DMS153 (cell line): Measurements from ENCODE around the gene RINL.

Source experiments
- DNase-seq: peaks from one replicate; lab custom pipeline; 2025; lab: John Stamatoyannopoulos, UW

Gene RINL

DNA sequence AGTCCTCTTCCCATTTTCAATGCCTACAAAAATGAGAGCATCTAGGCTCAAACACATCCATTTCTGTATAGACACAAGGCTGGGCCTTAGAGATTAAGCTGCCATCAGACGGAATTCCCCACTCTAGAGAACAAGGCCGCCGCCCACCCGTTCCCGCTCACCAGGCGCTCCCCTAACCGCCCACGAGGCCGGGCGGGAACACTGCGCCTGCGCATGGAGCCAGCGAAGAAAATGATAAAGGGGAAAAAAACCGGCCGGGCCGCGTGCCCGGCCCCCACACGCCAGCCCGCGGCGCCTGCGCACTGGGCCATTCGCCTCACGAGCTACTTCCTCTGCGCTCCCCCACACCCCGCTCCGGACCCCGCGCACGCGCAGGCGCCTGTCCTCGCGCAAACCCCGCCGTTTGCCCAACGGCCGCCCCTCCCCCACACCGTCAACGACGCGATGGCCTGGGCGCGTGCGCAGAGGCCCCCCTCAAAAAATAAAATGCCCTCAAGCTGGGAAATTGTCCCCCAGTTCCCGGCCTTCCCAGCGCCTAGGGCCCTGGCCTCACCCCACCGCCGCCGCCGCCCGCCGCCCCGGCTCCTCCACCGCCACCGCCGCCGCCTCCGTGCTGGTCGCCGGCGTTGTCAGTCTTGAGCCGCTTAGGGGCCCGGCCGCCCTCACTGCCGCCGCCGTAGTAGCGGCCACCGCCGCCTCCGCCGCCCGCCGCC lies 28.8 kb downstream of the RINL start:
- DNase-seq: peak; percentile 83

DNA sequence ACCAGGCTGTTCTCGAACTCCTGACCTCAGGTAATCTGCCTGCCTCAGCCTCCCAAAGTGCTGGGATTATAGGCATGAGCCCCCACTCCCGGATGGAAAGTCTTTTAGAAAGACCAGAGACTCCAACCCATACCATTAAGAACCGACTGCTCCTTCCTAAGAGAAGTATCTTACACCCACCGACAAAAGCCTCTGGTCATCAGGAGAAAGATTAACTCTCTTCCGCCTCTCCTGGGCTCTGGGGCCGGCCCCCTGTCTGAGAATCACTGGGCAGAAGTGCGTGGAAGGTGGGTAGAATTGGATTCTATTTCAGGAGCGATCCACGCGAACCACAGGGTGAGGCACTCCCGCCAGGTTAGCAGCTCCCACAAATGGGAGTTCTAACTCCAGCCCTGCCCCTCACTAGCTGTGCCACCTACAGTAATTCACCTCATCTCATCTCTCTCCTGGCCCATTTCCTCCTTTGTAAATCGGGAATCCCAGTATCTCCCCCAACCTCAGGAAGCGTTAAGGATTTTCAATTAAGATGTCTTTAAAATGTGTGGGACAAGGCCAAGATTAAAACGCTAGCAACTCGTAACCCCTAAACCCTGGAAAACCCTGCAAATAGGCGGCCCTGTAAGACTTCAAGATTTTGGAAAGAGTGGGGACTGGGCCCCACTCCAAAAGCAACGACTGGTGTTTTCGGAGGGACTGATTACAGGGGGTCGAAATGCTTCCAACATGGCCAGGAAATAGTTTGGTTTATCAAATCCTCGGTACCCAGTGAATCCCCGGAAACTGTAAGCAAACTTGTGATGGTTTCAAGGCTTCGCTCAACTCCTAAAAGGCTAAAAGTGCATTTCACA lies 29.6 kb downstream of the RINL start:
- DNase-seq: no peak

DNA sequence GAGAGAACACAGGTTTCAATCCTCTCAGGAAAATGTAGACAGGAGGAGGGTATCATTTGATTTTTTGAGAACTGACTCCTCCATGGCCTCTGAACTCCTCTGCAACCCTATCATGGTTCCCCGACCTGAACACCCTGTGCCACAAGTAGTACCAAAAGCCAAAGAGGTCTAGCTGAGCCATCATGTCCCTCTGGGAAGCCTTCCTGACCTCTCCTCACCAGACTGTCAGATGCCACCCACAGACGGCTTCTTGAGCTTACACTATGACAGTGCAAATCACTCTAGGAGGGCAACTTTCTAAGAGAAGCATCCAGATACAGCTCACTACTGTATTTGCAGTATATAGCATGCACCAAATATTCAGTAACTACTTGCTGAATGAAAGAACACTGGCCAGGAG lies 32.0 kb downstream of the RINL start:
- DNase-seq: no peak

DNA sequence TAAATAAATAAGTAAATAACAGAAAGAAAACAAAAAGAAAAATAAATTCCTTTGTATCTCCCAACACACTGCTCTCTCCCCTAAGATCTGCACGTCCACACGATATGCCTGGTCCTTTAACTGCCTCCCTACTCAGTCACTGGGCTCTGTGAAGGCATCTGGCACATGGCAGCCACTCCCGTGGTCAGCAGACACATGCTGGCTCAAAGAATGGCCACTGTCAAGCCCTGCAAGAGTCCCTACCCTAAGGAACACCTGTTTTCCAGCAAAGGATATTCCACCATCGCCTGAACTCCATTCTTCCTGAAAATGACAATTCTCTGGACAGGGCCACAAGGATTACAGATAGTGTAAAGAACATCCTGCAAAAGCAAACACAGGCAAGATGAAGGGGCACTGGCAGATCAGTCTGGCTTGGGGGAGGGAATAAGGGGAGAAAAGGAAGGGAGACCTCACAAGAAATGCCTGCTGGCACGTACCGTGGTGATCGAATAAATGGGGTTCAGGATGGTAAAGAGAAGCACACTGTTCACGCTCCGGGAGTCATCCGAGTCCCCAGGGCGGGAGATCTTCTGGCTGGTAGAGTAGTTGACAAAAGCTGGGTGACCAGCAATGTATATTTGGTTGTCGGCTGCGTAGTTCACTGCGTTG lies 32.6 kb downstream of the RINL start:
- DNase-seq: no peak

DNA sequence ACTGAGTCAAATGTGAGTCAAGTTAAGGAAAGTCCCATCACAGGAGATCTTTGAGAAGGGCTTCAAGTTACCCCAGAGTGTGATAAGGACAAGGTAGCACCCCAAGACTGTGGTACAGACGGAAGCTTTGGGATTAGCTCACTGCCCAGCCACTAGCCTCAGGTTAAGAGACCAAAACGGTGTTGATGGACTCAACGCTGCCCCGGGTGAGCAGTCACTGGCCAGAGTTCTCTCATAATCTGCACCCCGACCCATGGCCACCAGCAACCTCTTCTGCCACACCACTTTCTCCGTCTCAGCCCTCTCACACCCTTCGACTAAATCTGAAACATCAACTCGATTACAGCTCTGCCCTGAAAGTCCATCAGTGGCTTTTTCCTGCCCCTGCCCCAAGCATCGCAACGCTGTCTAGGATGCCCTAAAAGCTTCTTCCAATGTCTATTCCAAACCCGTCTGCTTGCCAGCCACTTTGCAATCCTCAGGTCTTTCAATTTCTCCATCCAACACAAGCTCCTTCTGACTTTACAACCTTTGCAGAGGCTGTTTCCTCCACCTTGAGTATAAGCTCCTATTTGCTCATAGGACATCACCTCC lies 33.9 kb downstream of the RINL start:
- DNase-seq: no peak

DNA sequence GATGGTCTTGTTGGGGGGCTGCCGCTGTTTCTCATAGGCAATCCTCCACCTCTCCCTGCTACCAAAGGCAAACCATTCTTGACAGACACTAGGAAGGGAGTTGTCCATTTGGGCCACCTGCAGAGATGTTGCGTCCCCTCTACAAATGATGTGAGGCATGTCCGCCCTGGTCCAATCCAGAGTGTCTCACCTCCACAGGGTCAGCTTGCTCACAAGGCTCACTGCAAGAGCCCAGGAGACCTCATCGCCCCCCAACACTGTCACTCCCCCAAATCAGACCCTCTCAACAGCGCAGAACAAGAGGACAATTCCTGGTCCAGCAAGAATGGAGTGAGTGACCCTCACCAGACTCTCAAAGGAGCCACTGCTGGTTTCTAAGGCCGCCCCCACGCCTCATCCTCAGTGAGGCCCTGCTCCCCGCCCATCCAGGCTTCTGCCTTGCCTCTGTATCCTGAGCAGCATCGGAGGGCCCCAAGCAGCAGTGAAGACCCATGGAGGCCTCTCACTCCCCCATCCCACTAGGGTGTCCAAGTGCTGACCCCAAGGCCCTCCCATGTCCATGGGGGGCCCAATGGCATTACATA lies 34.8 kb downstream of the RINL start:
- no peak for DNase-seq

DNA sequence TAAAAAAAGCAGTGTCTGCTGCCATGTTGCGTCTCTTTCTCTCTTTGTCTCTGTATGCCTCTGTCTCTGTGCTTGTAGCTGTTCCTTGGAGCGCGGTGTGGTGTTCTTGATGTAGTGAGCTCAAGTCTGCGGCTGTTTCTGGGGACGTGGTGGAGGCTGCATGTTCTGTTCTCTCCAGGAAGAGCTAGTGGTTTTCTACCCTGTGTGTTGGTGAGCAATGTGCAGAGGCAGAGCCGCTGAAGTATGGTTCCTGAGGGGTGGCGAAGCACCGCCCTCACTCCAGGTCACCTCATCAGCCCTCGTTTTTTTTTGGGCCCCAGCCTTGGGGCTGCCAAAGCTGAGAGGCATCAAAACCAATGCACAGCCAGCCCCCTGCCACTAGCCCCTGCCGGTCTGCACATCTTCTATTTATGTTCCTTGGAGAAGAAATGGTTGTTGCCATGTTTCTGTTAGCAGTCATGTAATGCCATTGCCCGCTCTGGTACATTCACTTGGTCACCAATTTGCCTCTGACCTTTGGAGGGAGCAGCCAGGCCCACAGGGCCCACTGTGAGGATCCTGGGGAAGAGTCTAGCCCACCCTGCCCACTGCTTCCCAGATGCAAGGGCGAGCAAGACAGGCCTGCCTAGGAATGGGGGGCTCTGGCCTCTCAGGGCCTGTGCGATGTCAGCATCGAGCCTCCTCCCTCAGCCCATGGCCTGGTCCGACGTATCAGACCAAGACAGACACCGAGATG lies 35.5 kb downstream of the RINL start:
- no peak for DNase-seq

DNA sequence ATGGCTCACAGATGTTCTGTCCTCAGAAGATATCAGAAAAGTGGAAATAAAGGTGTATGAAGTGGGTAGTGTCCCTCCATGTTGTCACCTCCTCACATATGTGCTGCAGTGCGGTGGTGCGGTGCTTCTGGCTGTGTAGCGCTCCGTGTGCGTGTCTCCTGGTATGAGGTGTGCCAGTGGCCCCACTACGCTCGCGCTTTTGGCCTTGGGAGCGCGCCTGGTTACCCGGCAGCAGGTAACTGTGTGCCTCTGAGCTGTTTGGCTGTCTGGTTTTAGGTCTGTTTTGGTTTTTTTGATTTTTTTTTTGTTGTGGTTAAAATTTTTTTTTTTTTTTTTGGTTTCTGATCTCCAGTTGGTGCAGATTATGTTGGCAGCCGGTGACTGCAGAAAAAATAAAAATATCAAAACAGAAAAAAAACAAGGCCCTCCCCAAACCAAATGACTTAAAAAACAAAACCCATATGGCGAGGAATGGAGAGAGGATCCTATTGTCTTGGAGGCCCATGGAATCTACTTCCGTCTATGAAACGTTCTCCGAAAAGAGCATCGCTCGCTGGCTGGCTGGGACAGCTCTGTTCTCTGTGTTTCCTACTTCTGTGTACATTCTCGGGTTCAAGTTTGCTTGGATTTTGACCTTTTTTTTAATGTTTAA lies 36.2 kb downstream of the RINL start:
- no peak for DNase-seq

DNA sequence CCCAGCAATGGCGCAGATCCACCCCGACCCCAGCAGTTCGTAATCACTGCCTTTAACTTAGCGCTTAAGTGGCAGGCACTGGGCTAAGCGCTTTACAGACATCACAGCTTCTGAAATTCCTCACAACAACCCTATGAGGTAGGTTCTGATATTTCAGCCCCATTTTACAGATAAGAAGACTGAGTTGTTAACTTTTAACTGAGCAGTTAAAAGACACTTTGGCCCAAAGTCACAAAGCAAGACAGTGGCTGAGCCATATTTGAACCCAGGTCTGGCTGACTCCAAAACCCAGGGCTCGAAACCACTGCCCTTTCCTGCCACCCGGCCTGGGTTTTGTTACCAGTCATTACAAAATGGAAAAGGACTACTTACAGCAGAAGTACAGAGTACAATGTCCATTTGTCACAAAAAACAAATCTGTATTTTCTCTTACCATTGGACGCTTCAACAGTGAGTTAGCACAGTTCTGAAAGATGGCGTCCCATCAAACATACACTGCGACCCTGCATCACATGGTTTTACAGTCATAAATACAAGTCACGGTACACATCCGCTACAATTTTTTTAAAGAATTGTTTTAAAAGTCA lies 36.8 kb downstream of the RINL start:
- DNase-seq: no peak

DNA sequence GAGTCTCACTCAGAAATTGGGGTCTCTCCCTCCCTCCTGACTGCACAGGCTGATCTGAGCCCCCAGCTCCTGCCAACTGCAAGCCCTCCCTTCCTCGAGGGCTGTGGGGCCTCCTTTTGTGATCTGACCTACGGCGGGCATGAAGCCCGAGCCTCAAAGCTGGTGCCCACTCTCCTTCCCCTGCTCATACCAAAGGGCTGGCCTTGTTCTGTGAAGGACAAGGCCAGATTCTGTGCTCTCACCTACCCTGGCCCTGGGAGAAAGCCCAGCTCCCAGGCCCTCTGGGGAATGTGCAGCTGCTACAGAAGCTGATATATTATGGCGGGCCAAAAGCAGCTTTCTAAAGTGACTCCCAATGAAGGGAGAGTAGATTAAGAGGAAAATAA lies 37.5 kb downstream of the RINL start:
- DNase-seq: no peak

DNA sequence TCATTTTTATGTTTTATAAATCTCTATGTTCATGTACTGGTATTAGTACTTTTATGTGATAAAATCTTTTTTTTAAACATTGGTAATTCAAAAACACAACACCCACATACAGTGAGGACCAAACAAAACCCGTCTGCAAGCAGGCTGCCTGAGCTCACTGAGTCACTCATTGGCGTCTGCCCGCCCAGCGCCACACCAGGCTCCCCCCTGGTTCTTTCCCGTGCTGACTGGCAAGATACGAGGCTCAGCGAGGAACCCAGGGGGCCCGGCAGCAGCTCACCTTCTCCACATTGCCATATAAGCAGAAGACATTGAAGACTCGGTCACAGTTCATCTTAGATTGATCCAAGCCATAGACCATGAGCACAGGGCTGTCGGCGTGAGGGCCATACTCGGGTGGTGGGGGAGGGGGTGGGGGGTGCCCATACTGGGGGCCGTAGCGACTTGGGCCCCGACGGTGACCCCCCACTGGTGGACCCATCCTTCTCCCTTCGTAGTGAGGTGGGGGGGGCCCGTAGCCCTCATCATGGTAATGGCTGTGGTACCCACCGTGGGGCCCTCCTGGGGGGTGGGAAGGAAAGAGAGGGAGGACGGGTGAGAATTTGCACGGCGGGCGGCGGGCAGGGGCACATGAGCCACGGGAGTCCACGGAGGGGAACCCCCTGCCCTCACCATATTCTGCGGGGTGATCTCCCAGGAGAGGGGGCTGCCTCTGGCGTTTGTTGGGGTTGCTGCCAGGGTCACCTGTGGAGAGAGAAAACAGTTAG lies 38.1 kb downstream of the RINL start:
- no peak for DNase-seq

DNA sequence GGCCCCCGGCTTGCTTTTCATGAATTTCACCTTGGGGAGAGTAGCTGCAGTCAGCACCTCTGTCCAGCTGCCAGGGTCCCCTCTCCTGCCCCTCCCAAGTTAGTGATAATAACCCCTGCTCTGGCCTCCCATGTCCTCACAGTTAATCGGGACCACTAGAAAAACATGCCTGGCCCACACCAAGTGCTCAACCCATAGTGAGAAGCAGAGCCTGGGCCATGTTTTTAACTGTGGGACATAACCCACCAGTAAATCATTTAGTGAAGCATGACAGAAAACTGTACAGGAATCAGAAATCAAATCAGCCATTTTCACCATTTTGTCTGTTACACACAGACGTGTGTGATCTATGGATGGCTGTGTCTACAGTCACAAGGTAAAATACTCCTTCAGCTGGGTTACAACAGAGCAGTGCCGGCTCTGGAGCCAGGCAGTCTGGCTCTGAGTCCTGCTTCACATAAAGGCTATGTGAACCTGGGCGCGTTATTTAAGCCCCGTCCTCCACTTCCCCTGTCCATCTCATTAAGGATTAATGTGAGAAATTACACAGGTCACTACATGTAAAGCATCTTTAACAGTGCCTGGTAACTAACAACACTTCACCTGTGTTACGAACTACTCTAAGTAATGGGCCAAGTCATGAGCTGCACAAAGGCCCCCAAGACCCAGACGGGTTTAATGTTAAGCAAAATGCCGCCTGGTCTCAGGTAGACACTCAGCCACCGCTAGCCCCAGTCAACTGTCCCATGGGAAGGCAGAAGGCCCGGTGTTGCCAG lies 38.9 kb downstream of the RINL start:
- DNase-seq: no peak

DNA sequence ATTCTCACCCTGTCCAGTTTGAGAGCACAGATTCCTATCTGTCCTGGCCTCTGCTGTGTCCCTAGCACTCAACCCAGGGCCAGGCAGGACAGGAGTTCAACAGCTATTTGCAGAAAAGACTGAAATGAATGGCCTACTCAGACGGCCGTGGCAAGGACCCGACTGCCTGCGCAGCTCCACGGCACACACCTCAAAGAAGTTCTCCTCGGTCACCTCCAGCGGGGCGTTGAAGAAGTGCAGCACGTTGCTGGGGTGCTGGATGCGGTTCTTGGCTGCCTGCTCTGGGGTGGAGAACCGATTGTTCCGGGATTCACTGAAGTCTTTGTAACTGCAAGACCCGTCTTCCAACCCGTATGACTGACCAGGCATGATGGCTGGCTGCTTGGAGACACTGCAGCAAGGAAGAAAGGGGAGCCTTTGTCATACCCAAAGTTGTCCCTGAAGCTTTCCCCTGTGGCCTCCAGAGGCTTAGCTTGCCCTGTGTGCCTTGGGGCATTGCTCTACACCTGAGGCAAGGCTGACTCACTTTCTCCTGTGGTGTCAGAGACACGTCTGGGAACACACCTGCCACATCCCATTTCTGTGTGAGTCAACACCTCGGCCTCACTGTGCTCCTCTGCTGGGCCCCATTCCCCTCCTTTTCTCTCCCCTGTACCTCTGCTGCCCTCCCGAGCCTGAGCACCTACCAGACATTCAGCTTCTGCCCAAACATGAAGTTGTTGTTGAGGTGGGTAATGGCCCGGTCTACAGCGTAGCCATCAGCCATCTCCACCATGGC lies 39.7 kb downstream of the RINL start:
- no peak for DNase-seq

DNA sequence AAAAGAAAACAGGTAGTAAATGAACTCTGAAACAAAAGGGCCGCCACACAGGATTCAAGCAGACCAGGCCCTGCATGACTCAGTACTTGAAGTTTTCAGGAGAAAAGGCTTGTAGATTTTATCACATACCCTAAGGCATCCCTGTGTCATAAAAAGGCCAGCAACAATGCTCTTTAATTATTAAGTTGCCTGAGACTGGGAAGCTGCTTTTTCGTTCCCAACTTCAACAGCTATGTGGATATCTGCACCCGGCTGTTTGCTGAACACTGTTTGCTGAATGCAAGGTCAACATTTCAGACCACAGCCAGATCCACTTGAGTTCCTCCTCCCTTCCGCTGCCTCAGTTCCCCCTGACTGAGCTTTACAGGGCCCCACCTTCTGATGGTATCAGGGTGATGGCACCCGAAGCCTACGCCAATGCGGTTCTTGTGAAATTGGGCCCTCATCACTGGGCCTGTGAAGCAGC lies 40.4 kb downstream of the RINL start:
- DNase-seq: no peak

DNA sequence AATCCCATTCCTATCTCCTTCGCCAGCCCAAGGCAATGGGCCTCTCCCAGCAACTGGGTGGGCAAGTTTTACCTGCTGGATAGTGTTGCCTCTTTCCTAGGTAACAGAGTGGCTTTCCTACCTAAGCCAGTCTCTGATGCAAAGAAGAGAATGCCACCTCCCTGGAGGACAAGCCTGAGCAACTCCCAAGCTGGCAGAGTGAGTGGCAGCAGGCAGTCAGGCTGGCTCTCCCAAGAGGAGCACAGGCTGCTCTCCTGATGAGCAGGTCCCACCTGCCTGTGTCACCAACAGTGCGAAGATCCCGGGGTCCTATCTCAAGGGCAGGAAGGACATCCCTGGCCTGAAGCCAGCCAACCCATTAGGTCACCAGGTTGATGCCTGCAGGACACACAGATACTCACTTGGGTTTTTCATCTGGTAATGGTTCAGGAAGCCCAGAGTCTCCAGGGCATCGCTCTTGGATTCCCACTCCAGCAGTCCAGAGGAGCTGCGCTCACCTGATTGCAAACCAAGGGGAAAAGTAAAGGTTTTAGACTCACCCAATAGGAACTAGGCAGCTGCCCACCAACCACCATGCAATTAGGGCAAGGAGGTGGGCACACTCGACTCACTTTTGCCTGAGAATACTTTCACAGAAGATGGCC lies 41.0 kb downstream of the RINL start:
- DNase-seq: no peak

DNA sequence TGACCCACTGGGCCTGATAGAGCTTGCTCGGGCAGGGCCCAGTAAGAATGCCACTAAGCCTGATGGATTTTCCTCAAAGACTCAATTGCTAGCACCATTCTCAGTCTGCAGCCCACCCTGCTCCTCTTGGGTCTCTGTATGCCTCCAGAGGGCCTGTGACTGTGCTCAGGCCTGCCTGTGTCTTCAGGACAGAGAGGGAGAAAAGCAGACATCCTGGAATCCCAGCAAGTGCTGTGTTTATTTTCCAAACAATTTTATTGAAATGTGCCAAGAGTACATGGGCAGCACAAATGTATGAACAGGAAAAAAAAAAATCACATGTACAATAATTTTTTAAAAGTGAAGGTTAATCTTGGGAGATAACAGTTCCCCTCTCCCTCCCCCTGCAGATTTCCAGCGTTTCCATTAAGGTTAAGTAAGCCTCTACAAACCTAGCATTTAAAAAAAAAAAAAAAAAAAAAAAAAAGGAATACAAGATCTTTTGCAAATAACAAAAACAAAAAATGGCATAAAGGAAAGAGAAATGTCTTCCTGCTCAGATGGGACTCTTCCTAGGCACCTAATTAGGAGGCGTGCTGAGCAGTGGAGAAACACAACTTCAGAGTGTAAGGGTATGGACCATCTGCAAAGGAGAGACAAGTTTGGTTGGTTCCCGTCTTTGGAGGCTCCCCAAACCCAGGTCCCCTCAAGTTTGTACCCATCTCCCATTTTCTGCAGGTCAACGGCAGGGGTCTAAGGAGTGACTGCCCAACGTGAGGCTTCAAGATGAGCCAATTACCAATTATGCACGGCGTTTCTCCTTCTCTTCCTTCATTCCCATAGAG lies 41.7 kb downstream of the RINL start:
- DNase-seq: no peak

DNA sequence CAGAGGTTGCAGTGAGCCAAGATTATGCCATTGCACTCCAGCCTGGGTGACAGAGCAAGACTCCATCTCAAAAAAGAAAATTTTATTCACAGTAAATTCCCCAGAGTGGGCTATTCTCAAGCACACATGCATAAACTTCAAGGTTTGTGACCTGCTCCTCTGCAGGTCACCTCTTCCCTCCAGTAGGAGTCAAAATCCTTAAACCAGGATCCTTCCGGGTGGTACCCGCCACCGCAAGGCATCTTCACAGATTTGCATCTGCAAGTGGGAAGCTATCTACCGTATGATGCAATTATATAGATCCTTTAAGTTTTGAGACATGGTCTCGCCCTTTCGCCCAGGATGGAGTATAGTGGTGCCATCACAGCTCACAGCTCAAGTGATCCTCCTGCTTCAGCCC lies 43.5 kb downstream of the RINL start:
- no peak for DNase-seq
